HEK293T (cell line): ENCODE data around the gene REXO5.
"Not testable (repeated sequence)": the region's sequence is repeated elsewhere in the genome, so short reads cannot be mapped to it uniquely, and the experiment has no call there.

Experiments used
- CTCF ChIA-PET: fragments of 350-600 bp; formaldehyde crosslinking; extraction: SDS; loops from one replicate; lab custom pipeline; 2021; ENCODE audit warnings: antibody characterized with exemption, inconsistent platforms; lab: Yijun Ruan, JAX
- POLR2A ChIA-PET: fragments of 350-600 bp; formaldehyde crosslinking; extraction: SDS; loops from one replicate; lab custom pipeline; 2020; ENCODE audit warnings: antibody characterized with exemption, inconsistent platforms; lab: Yijun Ruan, JAX
- DNase-seq: peaks from one replicate; pipeline ENCODE4 v3.0.0; 2012; ENCODE audit warnings: mixed read lengths; ENCODE audit errors: extremely low spot score
- ARNT ChIP-seq: fragments of 450-650 bp; IDR thresholded peaks from 2 replicates; pipeline ENCODE4 v1.6.1; 2017; ENCODE audit warnings: mild to moderate bottlenecking
- BHLHE40 ChIP-seq: fragments of 450-650 bp; IDR thresholded peaks from 2 replicates; pipeline ENCODE4 v1.6.1; 2016; ENCODE audit warnings: mild to moderate bottlenecking, moderate library complexity, borderline replicate concordance
- CTBP1 ChIP-seq: fragments of 450-650 bp; IDR thresholded peaks from 2 replicates; pipeline ENCODE4 v1.6.1; 2016; ENCODE audit warnings: borderline replicate concordance
- ELF4 ChIP-seq: fragments of 450-650 bp; IDR thresholded peaks from 2 replicates; pipeline ENCODE4 v1.6.1; 2017; ENCODE audit warnings: antibody characterized with exemption
- FOXA1 ChIP-seq: fragments of 450-650 bp; IDR thresholded peaks from 2 replicates; pipeline ENCODE4 v1.6.1; 2016; ENCODE audit warnings: mild to moderate bottlenecking
- FOXK2 ChIP-seq: fragments of 450-650 bp; IDR thresholded peaks from 2 replicates; pipeline ENCODE4 v1.6.1; 2016; ENCODE audit warnings: mild to moderate bottlenecking
- FOXM1 ChIP-seq: fragments of 450-650 bp; IDR thresholded peaks from 2 replicates; pipeline ENCODE4 v1.6.1; 2017; ENCODE audit warnings: mild to moderate bottlenecking, borderline replicate concordance
- HDGF ChIP-seq: fragments of 450-650 bp; IDR thresholded peaks from 2 replicates; pipeline ENCODE4 v1.6.1; 2017; ENCODE audit warnings: antibody characterized with exemption, borderline replicate concordance
- L3MBTL2 ChIP-seq: fragments of 450-650 bp; conservative IDR thresholded peaks from 2 replicates; pipeline ENCODE4 v1.6.1; 2016; ENCODE audit warnings: mild to moderate bottlenecking
- LEF1 ChIP-seq: fragments of 450-650 bp; IDR thresholded peaks from 2 replicates; pipeline ENCODE4 v1.6.1; 2017; ENCODE audit warnings: mild to moderate bottlenecking, borderline replicate concordance
- NFRKB ChIP-seq: fragments of 450-650 bp; IDR thresholded peaks from 2 replicates; pipeline ENCODE4 v1.6.1; 2016; ENCODE audit warnings: mild to moderate bottlenecking, moderate library complexity
- SP1 ChIP-seq: fragments of 450-650 bp; IDR thresholded peaks from 2 replicates; pipeline ENCODE4 v1.6.1; 2017
- SUZ12 ChIP-seq: fragments of 450-650 bp; IDR thresholded peaks from 2 replicates; pipeline ENCODE4 v1.6.1; 2016; ENCODE audit warnings: mild to moderate bottlenecking
- TARDBP ChIP-seq: fragments of 450-650 bp; IDR thresholded peaks from 2 replicates; pipeline ENCODE4 v1.6.1; 2016
- ZNF384 ChIP-seq: fragments of 450-650 bp; IDR thresholded peaks from 2 replicates; pipeline ENCODE4 v1.6.1; 2016
- TF ChIP-seq, protein P1 (sequence below): fragments of 450-650 bp; IDR thresholded peaks from 2 replicates; pipeline ENCODE4 v1.6.1; 2016

REXO5 gene

DNA sequence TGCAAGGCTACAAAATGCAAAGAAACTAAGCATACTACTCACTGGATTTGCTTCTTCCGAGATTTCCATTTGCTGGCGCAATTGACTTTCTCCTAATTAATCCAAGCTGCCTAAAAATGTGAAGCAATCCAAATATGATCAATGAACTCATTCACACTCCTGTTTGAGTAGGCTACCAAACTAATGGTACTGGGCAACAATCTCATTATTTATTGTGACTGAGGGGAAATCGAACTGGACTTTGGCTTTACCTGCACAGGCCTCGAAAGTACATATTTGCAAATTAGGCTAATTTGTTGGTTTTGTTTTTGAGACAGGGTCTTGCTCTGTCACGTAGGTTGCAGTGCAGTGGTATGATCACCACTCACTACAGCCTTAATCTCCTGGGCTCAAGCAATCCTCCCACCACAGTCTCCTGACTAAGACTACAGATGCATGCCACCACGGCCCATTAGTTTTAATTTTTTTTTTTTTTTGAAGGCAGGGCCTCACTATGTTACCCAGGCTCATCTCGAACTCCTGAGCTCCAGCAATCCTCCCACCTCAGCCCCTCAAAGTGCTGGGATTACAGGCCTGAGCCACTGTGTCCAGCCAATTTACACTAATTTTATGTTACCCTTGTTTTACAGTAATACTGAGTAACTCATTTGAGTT, 2.6 kb upstream of the REXO5 start:
- POLR2A ChIA-PET, result no interaction called here
- TF ChIP-seq FOXA1 (no peak), CTBP1 (no peak), NFRKB (no peak), ZNF384 (no peak), BHLHE40 (no peak), FOXK2 (no peak), ARNT (no peak), L3MBTL2 (no peak), TARDBP (no peak)
- DNase-seq, result no peak
- CTCF ChIA-PET, result no interaction called here

- POLR2A ChIA-PET, result interaction anchor here (1.1 to 3.6 kb wide), 11 partner anchors 10 to 97 kb away, joined by 3 to 14 read pairs (median 5); partner anchors contain the start of gene THUMPD1
- CTCF ChIA-PET, DNase-seq: not testable (repeated sequence)
Measured at GRCh38 chr16:20805684-20806167, 601 bp upstream of the REXO5 start.

GRCh38 chr16:20807862-20808261, 1.5 kb downstream of the REXO5 start:
- ChIA-PET POLR2A (interaction anchor here (1.7 to 3.6 kb wide), 2 partner anchors 16 to 493 kb away, joined by 4 to 14 read pairs; no protein-coding TSS in a partner anchor), CTCF (no interaction called here)
- TF ChIP-seq, protein P1, sequence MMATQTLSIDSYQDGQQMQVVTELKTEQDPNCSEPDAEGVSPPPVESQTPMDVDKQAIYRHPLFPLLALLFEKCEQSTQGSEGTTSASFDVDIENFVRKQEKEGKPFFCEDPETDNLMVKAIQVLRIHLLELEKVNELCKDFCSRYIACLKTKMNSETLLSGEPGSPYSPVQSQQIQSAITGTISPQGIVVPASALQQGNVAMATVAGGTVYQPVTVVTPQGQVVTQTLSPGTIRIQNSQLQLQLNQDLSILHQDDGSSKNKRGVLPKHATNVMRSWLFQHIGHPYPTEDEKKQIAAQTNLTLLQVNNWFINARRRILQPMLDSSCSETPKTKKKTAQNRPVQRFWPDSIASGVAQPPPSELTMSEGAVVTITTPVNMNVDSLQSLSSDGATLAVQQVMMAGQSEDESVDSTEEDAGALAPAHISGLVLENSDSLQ, result no peak
- no peak for TF ChIP-seq BHLHE40
- TF ChIP-seq ARNT, result no peak
- TF ChIP-seq HDGF, result no peak
- no peak for DNase-seq

DNA sequence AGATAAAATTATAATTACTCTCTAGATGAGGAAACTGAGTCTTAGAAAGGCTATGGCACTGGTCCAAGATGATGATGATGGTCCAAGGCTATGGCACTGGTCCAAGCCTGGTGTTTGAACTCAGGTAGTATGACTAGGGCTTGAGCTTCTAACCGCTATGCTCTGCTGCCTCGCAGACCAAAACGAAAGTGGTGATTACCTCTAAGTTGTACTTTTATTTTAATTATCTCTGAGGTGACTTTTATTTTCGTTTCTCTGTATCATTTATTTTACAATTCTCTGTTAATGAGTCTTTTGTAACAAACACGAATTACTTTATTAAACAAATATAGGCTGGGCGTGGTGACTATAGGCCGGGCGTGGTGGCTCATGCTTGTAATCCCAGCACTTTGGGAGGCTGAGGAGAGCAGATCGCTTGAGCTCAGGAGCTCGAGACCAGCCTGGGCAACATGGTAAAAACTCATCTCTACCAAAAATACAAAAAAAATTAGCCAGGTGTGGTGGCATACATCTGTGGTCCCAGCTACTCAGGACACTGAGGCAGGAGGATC, 5.6 kb downstream of the REXO5 start:
- ChIA-PET CTCF (no interaction called here), POLR2A (no interaction called here)
- no peak for TF ChIP-seq ELF4
- no peak for TF ChIP-seq SUZ12
- no peak for TF ChIP-seq BHLHE40
- no peak for TF ChIP-seq ARNT
- TF ChIP-seq, protein P1, result no peak
- no peak for TF ChIP-seq FOXA1
- no peak for TF ChIP-seq L3MBTL2
- no peak for DNase-seq

DNA sequence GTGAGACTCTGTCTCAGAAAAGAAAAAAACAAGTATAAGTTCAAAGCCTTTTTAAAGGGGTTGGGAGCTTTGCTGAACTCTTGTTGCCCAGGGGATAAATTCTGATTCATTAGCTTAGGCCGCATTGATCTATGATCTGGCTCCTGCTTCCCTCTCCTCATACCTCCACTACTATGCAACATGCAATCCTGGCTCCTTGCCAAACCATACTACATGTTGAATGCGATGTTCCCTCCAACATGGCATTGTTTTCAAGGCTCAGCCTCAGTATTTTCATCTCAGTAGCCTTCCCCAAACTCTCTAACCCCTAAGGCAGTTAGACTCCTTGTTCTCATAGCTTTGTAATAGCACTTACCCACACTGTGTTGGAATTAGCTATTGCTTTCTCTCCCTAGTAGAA, 6.2 kb downstream of the REXO5 start:
- CTCF ChIA-PET, result no interaction called here
- no peak for DNase-seq
- TF ChIP-seq SUZ12 (no peak), TARDBP (no peak), ARNT (no peak), NFRKB (no peak), HDGF (no peak), ZNF384 (no peak), BHLHE40 (no peak), LEF1 (no peak), ELF4 (no peak), FOXA1 (no peak), FOXM1 (no peak), SP1 (no peak), FOXK2 (no peak), CTBP1 (no peak), L3MBTL2 (no peak)
- TF ChIP-seq, protein P1, result no peak
- POLR2A ChIA-PET, result no interaction called here

DNA sequence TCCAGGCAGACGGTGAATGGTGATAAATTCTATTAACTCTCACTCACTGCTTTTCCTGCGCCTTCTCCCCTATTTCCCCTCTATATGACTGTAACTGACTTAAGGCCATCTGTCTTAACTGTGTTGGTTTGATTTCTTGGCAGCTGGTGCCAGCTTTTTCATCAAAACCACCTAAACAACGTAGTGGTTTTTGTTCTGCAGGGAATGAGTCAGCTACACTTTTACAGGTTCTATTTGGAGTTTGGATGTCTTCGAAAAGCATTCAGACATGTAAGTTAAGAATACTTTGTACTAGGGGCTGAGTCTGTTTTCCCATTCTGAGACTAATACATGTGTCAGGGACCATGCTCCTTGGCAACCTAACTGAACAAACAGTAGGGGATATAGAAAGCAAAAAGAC, 8.5 kb downstream of the REXO5 start:
- DNase-seq, result no peak
- POLR2A ChIA-PET, result no interaction called here
- TF ChIP-seq ZNF384 (no peak), L3MBTL2 (no peak), TARDBP (no peak), BHLHE40 (no peak)
- TF ChIP-seq, protein P1, result no peak
- CTCF ChIA-PET, result no interaction called here
